Liver (tissue), 9 donors: ENCODE results near the gene GRIN3B. TPM values are rescaled to one million over a fixed set of nuclear protein-coding genes. Genes with fewer than 3 reads are reported as not detected.

Experiments used
- DNase-seq: peaks from one replicate; pipeline ENCODE4 v3.0.0-alpha.2; 2017; ENCODE audit warnings: low spot score
- H3K27ac ChIP-seq, 2 donors: one replicate each; pipeline ENCODE4 v1.7.0; 2013; ENCODE audit warnings: inconsistent platforms in 2 of 2, low read length in 2 of 2, control low read depth in 1 of 2, low read depth in 1 of 2, mild to moderate bottlenecking in 1 of 2
- H3K27me3 ChIP-seq, 4 donors: one replicate each; pipeline versions ENCODE4 v1.6.1 to v1.7.0; 2013; ENCODE audit warnings: low read length in 3 of 4, inconsistent platforms in 1 of 4, mild to moderate bottlenecking in 1 of 4, moderate library complexity in 1 of 4; ENCODE audit not compliant: control insufficient read depth in 4 of 4, insufficient read depth in 4 of 4
- H3K36me3 ChIP-seq, 4 donors: one replicate each; pipeline versions ENCODE4 v1.6.1 to v1.7.0; 2013; ENCODE audit warnings: low read length in 3 of 4, mild to moderate bottlenecking in 3 of 4, low read depth in 1 of 4, moderate library complexity in 1 of 4; ENCODE audit not compliant: control insufficient read depth in 4 of 4, insufficient read depth in 3 of 4
- H3K4me1 ChIP-seq, 4 donors: one replicate each; pipeline versions ENCODE4 v1.6.1 to v1.7.0; 2013; ENCODE audit warnings: low read length in 3 of 4, mild to moderate bottlenecking in 3 of 4, moderate library complexity in 1 of 4; ENCODE audit not compliant: control insufficient read depth in 4 of 4, insufficient read depth in 4 of 4
- H3K4me3 ChIP-seq, 3 donors: one replicate each; pipeline versions ENCODE4 v1.6.1 to v1.7.0; 2013; ENCODE audit warnings: low read length in 3 of 3, control low read depth in 1 of 3, low read depth in 1 of 3, mild to moderate bottlenecking in 1 of 3
- H3K9ac ChIP-seq, 2 donors: one replicate each; pipeline ENCODE4 v1.7.0; 2013; ENCODE audit warnings: low read length in 2 of 2, mild to moderate bottlenecking in 2 of 2, moderate library complexity in 2 of 2, control low read depth in 1 of 2, low read depth in 1 of 2
- H3K9me3 ChIP-seq, 4 donors: one replicate each; pipeline versions ENCODE4 v1.6.1 to v1.7.0; 2013; ENCODE audit warnings: low read length in 3 of 4; ENCODE audit not compliant: control insufficient read depth in 4 of 4
- EGR1 ChIP-seq, 2 donors: IDR thresholded peaks; 2 replicates each; pipeline ENCODE4 v1.6.1; 2016 to 2018; ENCODE audit warnings: antibody characterized with exemption in 2 of 2, low read depth in 2 of 2
- FOXA1 ChIP-seq: IDR thresholded peaks from 2 replicates; pipeline ENCODE4 v1.6.1; 2016; ENCODE audit warnings: antibody characterized with exemption
- FOXA2 ChIP-seq: IDR thresholded peaks from 2 replicates; pipeline ENCODE4 v1.6.1; 2016; ENCODE audit warnings: antibody characterized with exemption
- GABPA ChIP-seq, 2 donors: IDR thresholded peaks in 1 of 2; conservative IDR thresholded peaks in 1 of 2; 2 replicates each; pipeline ENCODE4 v1.6.1; 2016; ENCODE audit warnings: antibody characterized with exemption in 2 of 2, mild to moderate bottlenecking in 1 of 2, moderate library complexity in 1 of 2
- HNF4A ChIP-seq, 2 donors: conservative IDR thresholded peaks; 2 replicates each; pipeline ENCODE4 v1.6.1; 2016; ENCODE audit warnings: antibody characterized with exemption in 2 of 2, mild to moderate bottlenecking in 2 of 2
- HNF4G ChIP-seq: IDR thresholded peaks from 2 replicates; pipeline ENCODE4 v1.6.1; 2016; ENCODE audit warnings: antibody characterized with exemption
- JUND ChIP-seq, 2 donors: IDR thresholded peaks; 2 replicates each; pipeline ENCODE4 v1.6.1; 2016; ENCODE audit warnings: antibody characterized with exemption in 2 of 2
- NR2F2 ChIP-seq: IDR thresholded peaks from 2 replicates; pipeline ENCODE4 v1.6.1; 2016; ENCODE audit warnings: antibody characterized with exemption
- RAD21 ChIP-seq, 2 donors: IDR thresholded peaks; 2 replicates each; pipeline ENCODE4 v1.6.1; 2016; ENCODE audit warnings: antibody characterized with exemption in 2 of 2, mild to moderate bottlenecking in 2 of 2
- RXRA ChIP-seq, 2 donors: IDR thresholded peaks; 2 replicates each; pipeline ENCODE4 v1.6.1; 2017 to 2018; ENCODE audit warnings: antibody characterized with exemption in 2 of 2, mild to moderate bottlenecking in 1 of 2
- SP1 ChIP-seq: IDR thresholded peaks from 2 replicates; pipeline ENCODE4 v1.6.1; 2018; ENCODE audit warnings: antibody characterized with exemption, mild to moderate bottlenecking
- TAF1 ChIP-seq: conservative IDR thresholded peaks from 2 replicates; pipeline ENCODE4 v1.6.1; 2016; ENCODE audit warnings: antibody characterized with exemption, mild to moderate bottlenecking
- YY1 ChIP-seq: IDR thresholded peaks from 2 replicates; pipeline ENCODE4 v1.6.1; 2016; ENCODE audit warnings: antibody characterized with exemption, mild to moderate bottlenecking
- WGBS: extraction: QIAGEN DNeasy Blood & Tissue Kit; methylation state at CpG from one replicate; pipeline ENCODE4 v1.1.7; 2013; 5-methylcytosine and 5-hydroxymethylcytosine counted together
- polyA plus RNA-seq, 2 donors: library from polyadenylated mRNA; stranded (reverse) in 1 of 2; unstranded in 1 of 2; fragments of 200-250 nt in 1 of 2; fragments of >200 nt in 1 of 2; fragmentation: Nextera tagmentation in 1 of 2; extraction: Ambion mirVana in 1 of 2; gene quantifications; one replicate each; pipeline versions ENCODE4 v1.2.1 to v1.2.3, GENCODE V29; 2013 to 2015
- total RNA-seq, 2 donors: library from RNA; depleted of rRNA; stranded (reverse); fragments of >200 nt; gene quantifications; one replicate each; pipeline ENCODE4 v1.2.3, GENCODE V29; 2014
- TF ChIP-seq, protein P1 (sequence below): fragments of 150-350 bp; IDR thresholded peaks from 2 replicates; pipeline ENCODE4 v1.5.1; 2017; ENCODE audit warnings: improper control_type of control experiment, low read depth, low read length; ENCODE audit not compliant: missing input control
- TF ChIP-seq, protein P2 (sequence below): IDR thresholded peaks from 2 replicates; pipeline ENCODE4 v1.6.1; 2016; ENCODE audit warnings: antibody characterized with exemption, mild to moderate bottlenecking
- TF ChIP-seq, protein P3 (sequence below): IDR thresholded peaks from 2 replicates; pipeline ENCODE4 v1.6.1; 2016; ENCODE audit warnings: antibody characterized with exemption
- TF ChIP-seq, protein P4 (sequence below): IDR thresholded peaks from 2 replicates; pipeline ENCODE4 v1.6.1; 2016; ENCODE audit warnings: antibody characterized with exemption
- donor health status: healthy.
- donor health status: healthy.
- donor health status: healthy.
- donor health status: healthy.
- donor health status: healthy.

The GRIN3B gene
- total and polyA plus RNA-seq, 4 donors: 0.05 TPM; not detected in 3

DNA sequence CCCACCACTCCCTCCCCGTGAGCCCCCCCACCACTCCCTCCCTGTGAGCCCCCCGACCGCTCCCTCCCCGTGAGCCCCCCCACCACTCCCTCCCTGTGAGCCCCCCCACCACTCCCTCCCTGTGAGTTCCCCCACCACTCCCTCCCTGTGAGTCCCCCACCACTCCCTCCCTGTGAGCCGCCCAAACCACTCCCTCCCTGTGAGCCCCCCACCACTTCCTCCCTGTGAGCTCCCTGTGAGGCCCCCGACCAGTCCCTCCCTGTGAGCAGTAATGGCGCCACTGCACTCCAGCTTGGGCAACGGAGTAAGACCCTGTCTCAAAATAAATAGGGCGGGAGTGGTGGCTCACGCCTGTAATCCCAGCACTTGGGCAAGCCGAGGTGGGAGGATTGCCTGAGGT, 49.6 kb downstream of the GRIN3B start:
- no peak for TF ChIP-seq RXRA (IDR thresholded peaks at IDR 0.05)
- TF ChIP-seq, protein P1, sequence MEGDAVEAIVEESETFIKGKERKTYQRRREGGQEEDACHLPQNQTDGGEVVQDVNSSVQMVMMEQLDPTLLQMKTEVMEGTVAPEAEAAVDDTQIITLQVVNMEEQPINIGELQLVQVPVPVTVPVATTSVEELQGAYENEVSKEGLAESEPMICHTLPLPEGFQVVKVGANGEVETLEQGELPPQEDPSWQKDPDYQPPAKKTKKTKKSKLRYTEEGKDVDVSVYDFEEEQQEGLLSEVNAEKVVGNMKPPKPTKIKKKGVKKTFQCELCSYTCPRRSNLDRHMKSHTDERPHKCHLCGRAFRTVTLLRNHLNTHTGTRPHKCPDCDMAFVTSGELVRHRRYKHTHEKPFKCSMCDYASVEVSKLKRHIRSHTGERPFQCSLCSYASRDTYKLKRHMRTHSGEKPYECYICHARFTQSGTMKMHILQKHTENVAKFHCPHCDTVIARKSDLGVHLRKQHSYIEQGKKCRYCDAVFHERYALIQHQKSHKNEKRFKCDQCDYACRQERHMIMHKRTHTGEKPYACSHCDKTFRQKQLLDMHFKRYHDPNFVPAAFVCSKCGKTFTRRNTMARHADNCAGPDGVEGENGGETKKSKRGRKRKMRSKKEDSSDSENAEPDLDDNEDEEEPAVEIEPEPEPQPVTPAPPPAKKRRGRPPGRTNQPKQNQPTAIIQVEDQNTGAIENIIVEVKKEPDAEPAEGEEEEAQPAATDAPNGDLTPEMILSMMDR: no peak
- no peak for TF ChIP-seq EGR1 (IDR thresholded peaks at IDR 0.05; ENCODE audit: low read depth in 2 of 2)
- no peak for TF ChIP-seq NR2F2
- TF ChIP-seq TAF1: no peak
- no peak for TF ChIP-seq HNF4G
- TF ChIP-seq RAD21 (IDR thresholded peaks at IDR 0.05): no peak
- no peak for TF ChIP-seq YY1
- TF ChIP-seq, protein P2, sequence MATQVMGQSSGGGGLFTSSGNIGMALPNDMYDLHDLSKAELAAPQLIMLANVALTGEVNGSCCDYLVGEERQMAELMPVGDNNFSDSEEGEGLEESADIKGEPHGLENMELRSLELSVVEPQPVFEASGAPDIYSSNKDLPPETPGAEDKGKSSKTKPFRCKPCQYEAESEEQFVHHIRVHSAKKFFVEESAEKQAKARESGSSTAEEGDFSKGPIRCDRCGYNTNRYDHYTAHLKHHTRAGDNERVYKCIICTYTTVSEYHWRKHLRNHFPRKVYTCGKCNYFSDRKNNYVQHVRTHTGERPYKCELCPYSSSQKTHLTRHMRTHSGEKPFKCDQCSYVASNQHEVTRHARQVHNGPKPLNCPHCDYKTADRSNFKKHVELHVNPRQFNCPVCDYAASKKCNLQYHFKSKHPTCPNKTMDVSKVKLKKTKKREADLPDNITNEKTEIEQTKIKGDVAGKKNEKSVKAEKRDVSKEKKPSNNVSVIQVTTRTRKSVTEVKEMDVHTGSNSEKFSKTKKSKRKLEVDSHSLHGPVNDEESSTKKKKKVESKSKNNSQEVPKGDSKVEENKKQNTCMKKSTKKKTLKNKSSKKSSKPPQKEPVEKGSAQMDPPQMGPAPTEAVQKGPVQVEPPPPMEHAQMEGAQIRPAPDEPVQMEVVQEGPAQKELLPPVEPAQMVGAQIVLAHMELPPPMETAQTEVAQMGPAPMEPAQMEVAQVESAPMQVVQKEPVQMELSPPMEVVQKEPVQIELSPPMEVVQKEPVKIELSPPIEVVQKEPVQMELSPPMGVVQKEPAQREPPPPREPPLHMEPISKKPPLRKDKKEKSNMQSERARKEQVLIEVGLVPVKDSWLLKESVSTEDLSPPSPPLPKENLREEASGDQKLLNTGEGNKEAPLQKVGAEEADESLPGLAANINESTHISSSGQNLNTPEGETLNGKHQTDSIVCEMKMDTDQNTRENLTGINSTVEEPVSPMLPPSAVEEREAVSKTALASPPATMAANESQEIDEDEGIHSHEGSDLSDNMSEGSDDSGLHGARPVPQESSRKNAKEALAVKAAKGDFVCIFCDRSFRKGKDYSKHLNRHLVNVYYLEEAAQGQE: no peak
- no peak for TF ChIP-seq GABPA (IDR thresholded peaks at IDR 0.05 in 1 of 2, conservative IDR thresholded peaks at IDR 0.05 in 1 of 2)
- TF ChIP-seq HNF4A (conservative IDR thresholded peaks at IDR 0.05): no peak
- no peak for TF ChIP-seq FOXA1
- TF ChIP-seq, protein P3, sequence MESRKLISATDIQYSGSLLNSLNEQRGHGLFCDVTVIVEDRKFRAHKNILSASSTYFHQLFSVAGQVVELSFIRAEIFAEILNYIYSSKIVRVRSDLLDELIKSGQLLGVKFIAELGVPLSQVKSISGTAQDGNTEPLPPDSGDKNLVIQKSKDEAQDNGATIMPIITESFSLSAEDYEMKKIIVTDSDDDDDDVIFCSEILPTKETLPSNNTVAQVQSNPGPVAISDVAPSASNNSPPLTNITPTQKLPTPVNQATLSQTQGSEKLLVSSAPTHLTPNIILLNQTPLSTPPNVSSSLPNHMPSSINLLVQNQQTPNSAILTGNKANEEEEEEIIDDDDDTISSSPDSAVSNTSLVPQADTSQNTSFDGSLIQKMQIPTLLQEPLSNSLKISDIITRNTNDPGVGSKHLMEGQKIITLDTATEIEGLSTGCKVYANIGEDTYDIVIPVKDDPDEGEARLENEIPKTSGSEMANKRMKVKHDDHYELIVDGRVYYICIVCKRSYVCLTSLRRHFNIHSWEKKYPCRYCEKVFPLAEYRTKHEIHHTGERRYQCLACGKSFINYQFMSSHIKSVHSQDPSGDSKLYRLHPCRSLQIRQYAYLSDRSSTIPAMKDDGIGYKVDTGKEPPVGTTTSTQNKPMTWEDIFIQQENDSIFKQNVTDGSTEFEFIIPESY: no peak
- WGBS: 78% methylated on average over 11 of the region's 11 CpGs
- H3K36me3 ChIP-seq: peaks cover 0 to 3% (median 0%) of the 10 kb centered on the region in 4 donors

GRCh38 chr19:1050989-1051788, 51.0 kb downstream of the GRIN3B start:
- Histone ChIP-seq H3K4me1 (peaks cover 0 to 2% (median 0%) of the 10 kb centered on the region in 4 donors), H3K27me3 (no peaks in the 10 kb centered on the region), H3K9me3 (no peaks in the 10 kb centered on the region), H3K4me3 (no peak overlapping the region), H3K36me3 (peaks cover 0 to 3% (median 0%) of the 10 kb centered on the region in 4 donors), H3K9ac (no peak overlapping the region), H3K27ac (no peak overlapping the region)
- no peak for DNase-seq
- WGBS: 93% methylated on average over 31 of the region's 31 CpGs
- TF ChIP-seq NR2F2: no peak
- TF ChIP-seq RAD21 (IDR thresholded peaks at IDR 0.05): no peak
- TF ChIP-seq, protein P4, sequence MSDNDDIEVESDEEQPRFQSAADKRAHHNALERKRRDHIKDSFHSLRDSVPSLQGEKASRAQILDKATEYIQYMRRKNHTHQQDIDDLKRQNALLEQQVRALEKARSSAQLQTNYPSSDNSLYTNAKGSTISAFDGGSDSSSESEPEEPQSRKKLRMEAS: no peak
- no peak for TF ChIP-seq EGR1 (IDR thresholded peaks at IDR 0.05; ENCODE audit: low read depth in 2 of 2)
- TF ChIP-seq, protein P2: no peak
- no peak for TF ChIP-seq GABPA (IDR thresholded peaks at IDR 0.05 in 1 of 2, conservative IDR thresholded peaks at IDR 0.05 in 1 of 2)
- no peak for TF ChIP-seq FOXA2
- TF ChIP-seq JUND (IDR thresholded peaks at IDR 0.05): no peak
- no peak for TF ChIP-seq FOXA1
- no peak for TF ChIP-seq YY1
- no peak for TF ChIP-seq SP1
- TF ChIP-seq HNF4A (conservative IDR thresholded peaks at IDR 0.05): no peak
- no peak for TF ChIP-seq RXRA (IDR thresholded peaks at IDR 0.05)
- no peak for TF ChIP-seq TAF1
- TF ChIP-seq HNF4G: no peak

More for the DNA sequence above, 49.6 kb downstream of the GRIN3B start:
- Histone ChIP-seq H3K9ac (no peak overlapping the region), H3K27me3 (no peaks in the 10 kb centered on the region), H3K9me3 (no peaks in the 10 kb centered on the region), H3K4me3 (no peak overlapping the region), H3K27ac (no peak overlapping the region), H3K4me1 (peaks cover 0 to 2% (median 0%) of the 10 kb centered on the region in 4 donors)
- DNase-seq: no peak
